Vagina (tissue), 2 donors: Measurements from ENCODE around the gene ANKRD22.

Experiments used
- CTCF ChIP-seq, 3 experiments: fragments of 450-650 bp in 2 of 3; fragments of 200-600 bp in 1 of 3; sonication (generic) in 1 of 3; IDR thresholded peaks; one replicate each; pipeline ENCODE4 v1.5.1; 2017 to 2019; ENCODE audit warnings: antibody characterized with exemption in 3 of 3, mild to moderate bottlenecking in 2 of 3, moderate library complexity in 2 of 3
- POLR2A ChIP-seq, 2 donors: fragments of 450-650 bp; IDR thresholded peaks; one replicate each; pipeline ENCODE4 v1.6.1; 2017; ENCODE audit warnings: antibody characterized with exemption in 2 of 2, mild to moderate bottlenecking in 2 of 2, moderate library complexity in 2 of 2
- POLR2AphosphoS5 ChIP-seq, 2 donors: sonication (generic); formaldehyde crosslinking; IDR thresholded peaks; one replicate each; pipeline ENCODE4 v1.9.0; 2017; ENCODE audit warnings: antibody characterized with exemption in 2 of 2, mild to moderate bottlenecking in 2 of 2, low read depth in 1 of 2; ENCODE audit not compliant: insufficient read depth in 1 of 2

DNA sequence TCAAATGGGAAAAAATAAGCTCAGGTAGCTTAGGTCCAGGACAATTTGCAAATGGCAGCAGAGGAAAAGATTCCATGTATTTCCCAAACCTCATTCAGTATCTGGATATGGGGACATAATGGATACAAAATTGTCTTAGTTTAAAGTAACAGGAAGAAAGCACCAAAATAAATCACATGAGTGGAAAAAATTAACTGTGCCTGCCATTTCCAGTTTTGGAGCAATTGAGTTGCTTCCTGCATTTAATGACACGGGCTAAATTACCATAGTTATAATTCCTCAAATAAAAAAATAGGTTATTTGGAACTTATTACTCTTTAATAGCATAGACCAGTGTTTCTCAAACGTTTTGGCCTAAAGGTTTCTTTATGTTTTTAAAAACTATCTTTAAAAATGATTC lies 22.1 kb upstream of the ANKRD22 start:
- TF ChIP-seq CTCF (IDR thresholded peaks at IDR 0.05) (no peak), POLR2AphosphoS5 (IDR thresholded peaks at IDR 0.05; ENCODE audit: insufficient read depth in 1 of 2, low read depth in 1 of 2) (peak in 1 of 2 donors; percentile 58), POLR2A (IDR thresholded peaks at IDR 0.05) (no peak)
